A673 (cell line): ENCODE measurements around the gene DNAH10.

Experiments
- EZH2 ChIP-seq: fragments of 200-600 bp; sonication (generic); IDR thresholded peaks from 2 replicates; pipeline ENCODE4 v1.6.1; 2017; ENCODE audit warnings: borderline replicate concordance, low read depth, mild to moderate bottlenecking, mixed read lengths, antibody characterized with exemption, low read length; ENCODE audit not compliant: poor library complexity, severe bottlenecking
- TF ChIP-seq, protein P1 (sequence below): fragments of 300-800, 200-600 bp; sonication (generic); conservative IDR thresholded peaks from 2 replicates; pipeline ENCODE4 v1.5.1; 2017; ENCODE audit warnings: low read depth, mild to moderate bottlenecking, antibody characterized with exemption, low read length, moderate library complexity, mixed read lengths

DNA sequence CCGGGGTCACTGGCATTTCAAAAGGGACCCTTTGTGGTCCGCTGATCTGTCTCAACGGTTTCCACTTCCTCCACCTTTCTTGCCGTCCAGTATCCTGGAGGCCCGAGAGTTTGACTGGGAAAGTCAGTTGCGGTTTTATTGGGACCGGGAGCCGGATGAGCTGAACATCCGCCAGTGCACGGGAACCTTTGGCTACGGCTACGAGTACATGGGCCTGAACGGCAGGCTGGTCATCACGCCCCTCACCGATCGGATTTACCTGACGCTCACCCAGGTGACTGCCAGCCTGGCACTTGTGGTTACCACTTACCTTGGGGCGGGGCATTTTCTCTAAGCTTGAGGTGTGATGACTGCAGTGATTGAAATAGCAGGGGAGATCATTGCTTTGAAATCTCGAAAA lies 83.8 kb downstream of the DNAH10 start:
- TF ChIP-seq, protein P1, sequence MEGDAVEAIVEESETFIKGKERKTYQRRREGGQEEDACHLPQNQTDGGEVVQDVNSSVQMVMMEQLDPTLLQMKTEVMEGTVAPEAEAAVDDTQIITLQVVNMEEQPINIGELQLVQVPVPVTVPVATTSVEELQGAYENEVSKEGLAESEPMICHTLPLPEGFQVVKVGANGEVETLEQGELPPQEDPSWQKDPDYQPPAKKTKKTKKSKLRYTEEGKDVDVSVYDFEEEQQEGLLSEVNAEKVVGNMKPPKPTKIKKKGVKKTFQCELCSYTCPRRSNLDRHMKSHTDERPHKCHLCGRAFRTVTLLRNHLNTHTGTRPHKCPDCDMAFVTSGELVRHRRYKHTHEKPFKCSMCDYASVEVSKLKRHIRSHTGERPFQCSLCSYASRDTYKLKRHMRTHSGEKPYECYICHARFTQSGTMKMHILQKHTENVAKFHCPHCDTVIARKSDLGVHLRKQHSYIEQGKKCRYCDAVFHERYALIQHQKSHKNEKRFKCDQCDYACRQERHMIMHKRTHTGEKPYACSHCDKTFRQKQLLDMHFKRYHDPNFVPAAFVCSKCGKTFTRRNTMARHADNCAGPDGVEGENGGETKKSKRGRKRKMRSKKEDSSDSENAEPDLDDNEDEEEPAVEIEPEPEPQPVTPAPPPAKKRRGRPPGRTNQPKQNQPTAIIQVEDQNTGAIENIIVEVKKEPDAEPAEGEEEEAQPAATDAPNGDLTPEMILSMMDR, result no peak
- TF ChIP-seq EZH2, result no peak
